GM12865 (cell line): ENCODE results near the gene TENM3.

Source experiments
- DNase-seq: peaks from one replicate; pipeline ENCODE4 v3.0.0; 2010; ENCODE audit warnings: low read depth
- H3K4me3 ChIP-seq: 2 replicates; pipeline ENCODE4 v1.5.1; 2011; ENCODE audit warnings: mild to moderate bottlenecking, low read depth, low read length, control low read depth
- TF ChIP-seq, protein P1 (sequence below): IDR thresholded peaks from 2 replicates; pipeline ENCODE4 v1.5.1; 2011; ENCODE audit warnings: low read length, control low read depth, low read depth, inconsistent platforms; ENCODE audit not compliant: insufficient read depth; ENCODE audit errors: missing control alignments

The TENM3 gene

DNA sequence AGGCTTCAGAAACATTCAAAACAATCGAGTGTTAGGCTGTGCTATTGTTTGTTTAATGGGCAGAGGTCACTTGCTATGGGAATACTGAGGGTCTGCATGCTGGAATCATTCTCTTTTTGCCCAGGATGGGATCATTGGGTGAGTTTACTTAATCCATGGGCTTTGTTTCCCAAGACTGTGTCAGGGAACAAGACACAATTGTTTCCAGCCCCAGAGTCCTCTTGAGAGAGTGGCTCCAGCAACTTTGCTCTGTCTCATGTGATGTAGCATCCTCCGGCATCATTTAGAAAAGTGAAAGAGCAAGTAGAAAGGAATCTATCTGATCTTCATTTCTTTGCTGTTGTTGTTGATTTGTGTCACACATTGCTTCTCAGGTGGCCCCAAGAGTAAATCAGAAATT is 1.8 kb downstream of the TENM3 start:
- TF ChIP-seq, protein P1, sequence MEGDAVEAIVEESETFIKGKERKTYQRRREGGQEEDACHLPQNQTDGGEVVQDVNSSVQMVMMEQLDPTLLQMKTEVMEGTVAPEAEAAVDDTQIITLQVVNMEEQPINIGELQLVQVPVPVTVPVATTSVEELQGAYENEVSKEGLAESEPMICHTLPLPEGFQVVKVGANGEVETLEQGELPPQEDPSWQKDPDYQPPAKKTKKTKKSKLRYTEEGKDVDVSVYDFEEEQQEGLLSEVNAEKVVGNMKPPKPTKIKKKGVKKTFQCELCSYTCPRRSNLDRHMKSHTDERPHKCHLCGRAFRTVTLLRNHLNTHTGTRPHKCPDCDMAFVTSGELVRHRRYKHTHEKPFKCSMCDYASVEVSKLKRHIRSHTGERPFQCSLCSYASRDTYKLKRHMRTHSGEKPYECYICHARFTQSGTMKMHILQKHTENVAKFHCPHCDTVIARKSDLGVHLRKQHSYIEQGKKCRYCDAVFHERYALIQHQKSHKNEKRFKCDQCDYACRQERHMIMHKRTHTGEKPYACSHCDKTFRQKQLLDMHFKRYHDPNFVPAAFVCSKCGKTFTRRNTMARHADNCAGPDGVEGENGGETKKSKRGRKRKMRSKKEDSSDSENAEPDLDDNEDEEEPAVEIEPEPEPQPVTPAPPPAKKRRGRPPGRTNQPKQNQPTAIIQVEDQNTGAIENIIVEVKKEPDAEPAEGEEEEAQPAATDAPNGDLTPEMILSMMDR = no peak
- no peak overlapping the region for H3K4me3 ChIP-seq
- DNase-seq = no peak

DNA sequence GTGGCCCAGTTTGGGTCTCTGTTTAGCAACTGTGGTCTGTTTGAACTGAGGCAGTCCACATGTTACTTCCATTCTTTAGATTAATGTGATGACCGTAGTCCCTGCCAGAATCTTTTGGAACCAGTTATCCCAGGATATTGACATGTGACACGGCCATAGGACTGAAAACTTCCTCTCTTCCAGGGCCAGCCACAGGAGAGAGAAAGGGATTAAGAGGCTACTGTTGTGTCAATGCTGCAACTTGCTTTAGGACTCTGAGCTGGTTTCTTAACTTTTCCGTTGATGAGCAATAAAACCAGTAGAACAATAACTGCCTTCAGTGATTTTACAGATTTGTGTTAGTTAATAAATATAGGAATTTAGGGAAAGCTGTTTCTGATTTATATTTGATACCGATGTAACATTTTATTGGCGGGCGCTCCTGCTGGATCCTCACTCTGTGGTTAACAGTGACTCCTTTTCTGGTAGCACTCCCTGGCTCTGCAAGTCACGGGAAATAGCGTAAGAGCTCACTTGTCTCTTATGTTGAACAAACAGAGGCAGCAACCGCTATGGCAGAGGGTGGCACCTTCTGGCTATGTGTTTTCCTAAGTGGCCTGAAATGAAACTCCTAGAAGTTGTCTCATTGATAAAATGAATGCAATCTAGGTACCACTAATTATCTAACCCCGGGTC is 2.5 kb downstream of the TENM3 start:
- TF ChIP-seq, protein P1 = no peak
- DNase-seq = no peak
- H3K4me3 ChIP-seq = no peak overlapping the region

DNA sequence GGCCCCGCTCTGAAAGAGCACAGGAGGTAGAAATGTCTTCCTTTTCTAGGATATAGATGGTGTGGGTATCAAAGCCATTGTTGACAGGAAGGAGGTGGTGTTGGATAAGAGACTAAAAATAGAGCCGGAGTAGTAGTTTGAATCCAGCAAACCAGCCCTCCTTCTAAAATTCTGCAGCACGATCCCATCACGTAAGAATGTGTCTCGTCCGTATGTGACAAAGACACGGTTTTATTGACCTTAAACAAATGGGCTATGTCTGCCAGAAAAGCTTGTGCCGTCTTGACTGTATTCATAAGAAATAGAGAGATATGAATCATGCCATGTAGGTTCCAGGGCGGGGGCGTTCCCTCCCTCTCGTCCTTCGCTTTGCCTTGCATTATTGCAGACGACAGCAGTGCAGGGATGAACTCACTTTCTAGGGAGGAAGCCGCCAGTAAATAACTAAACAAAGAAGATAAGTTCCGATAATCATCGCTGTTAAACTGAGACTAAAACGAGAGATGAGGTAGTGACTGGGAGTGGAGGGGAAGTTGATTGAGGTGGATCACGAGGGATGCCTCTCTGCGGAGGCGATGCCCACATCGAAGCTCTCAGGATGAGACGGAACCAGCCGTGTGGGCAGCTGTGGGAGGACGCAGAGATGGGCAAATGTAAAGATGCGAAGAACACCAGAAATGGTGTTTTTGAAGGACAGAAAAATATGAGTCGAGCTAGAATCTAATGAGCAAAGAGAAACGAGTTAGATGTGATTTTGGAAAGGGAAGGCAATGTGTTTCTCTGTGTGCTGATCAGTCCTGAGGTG is 3.4 kb downstream of the TENM3 start:
- H3K4me3 ChIP-seq = no peak overlapping the region
- no peak for DNase-seq
- TF ChIP-seq, protein P1 = no peak

DNA sequence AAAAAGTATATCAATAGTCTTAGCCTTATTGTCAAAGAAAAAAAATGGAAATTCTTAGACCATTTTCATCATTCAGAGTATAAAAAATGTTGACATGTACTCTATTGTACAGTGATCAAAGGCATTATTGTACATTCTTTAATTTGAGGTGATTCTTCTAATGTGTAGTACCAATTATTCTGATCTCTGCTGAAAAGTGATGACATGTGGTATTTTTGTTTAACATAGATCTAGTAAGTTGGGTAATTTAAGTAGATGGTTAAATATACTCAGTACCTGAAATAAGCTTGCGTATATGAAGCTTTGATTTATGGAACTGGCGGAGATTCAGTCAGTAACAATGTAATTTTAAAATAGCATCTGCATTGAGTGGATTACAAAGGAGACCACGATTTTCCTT is 5.1 kb downstream of the TENM3 start:
- DNase-seq = no peak
- TF ChIP-seq, protein P1 = no peak
- H3K4me3 ChIP-seq = no peak overlapping the region

DNA sequence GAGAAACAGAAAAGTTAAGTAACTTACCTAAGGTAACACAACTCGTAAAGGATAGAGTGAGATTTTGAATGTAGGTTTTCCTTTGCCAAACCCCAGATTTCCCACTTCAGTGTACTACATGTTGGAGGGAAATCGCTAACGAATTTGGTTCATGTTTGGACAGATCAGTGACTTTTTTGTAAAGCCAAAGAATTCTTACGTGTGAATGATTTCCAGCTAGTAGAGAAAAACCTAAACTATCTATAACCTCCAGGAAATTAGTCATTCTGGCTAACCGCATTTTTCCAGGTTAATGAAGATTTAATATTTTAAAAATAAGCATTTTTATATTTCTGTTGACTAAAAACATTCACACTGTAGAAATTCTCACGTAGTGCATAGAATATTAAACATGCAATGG is 7.2 kb downstream of the TENM3 start:
- DNase-seq = no peak
- no peak overlapping the region for H3K4me3 ChIP-seq
- TF ChIP-seq, protein P1 = no peak

DNA sequence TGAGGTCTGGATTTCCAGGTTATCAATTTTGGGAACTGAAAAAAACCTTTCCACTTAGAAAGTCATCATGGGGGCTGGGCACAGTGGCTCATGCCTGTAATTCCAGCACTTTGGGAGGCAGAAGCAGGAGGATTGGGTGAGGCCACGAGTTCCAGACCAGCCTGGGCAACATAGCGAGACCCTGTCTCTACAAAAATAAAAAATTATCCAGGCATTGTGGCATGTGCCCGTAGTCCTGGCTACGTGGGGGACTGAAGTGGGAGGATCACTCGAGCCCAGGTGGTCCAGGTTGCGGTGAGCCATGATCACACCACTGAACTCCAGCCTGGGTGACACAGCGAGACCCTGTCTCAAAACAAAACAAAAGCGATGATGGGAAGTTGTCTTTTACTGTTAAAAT is 7.9 kb downstream of the TENM3 start:
- TF ChIP-seq, protein P1 = no peak
- no peak for DNase-seq
- H3K4me3 ChIP-seq = no peak overlapping the region
